NCI-H82 treated with DMSO at 0.1 percent for 48 hours (cell line): ENCODE data around the gene AAK1.
"Not testable (repeated sequence)": the region's sequence is repeated elsewhere in the genome, so short reads cannot be mapped to it uniquely, and the experiment has no call there.

Source experiments
- DNase-seq: peaks from one replicate; lab custom pipeline; 2025; ENCODE audit not compliant: unreplicated experiment; lab: John Stamatoyannopoulos, UW

Gene AAK1

GRCh38 chr2:69576880-69577279 lies 66.7 kb downstream of the AAK1 start:
- DNase-seq, result no peak

GRCh38 chr2:69575926-69576325 lies 67.6 kb downstream of the AAK1 start:
- DNase-seq, result no peak

GRCh38 chr2:69575371-69575770 lies 68.2 kb downstream of the AAK1 start:
- DNase-seq, result not testable (repeated sequence)

GRCh38 chr2:69572641-69573040 lies 70.9 kb downstream of the AAK1 start:
- no peak for DNase-seq

GRCh38 chr2:69571189-69571588 lies 72.3 kb downstream of the AAK1 start:
- DNase-seq, result no peak

GRCh38 chr2:69570474-69570873 lies 73.1 kb downstream of the AAK1 start:
- peak; percentile 12 for DNase-seq

- DNase-seq, result peak; percentile 57
Measured at GRCh38 chr2:69567909-69568300, 75.6 kb downstream of the AAK1 start.

- DNase-seq, result no peak
Measured at GRCh38 chr2:69567157-69567908, 76.2 kb downstream of the AAK1 start.

- DNase-seq, result no peak
Measured at GRCh38 chr2:69566669-69567068, 76.9 kb downstream of the AAK1 start.

GRCh38 chr2:69565431-69565839 lies 78.1 kb downstream of the AAK1 start:
- DNase-seq, result peak; percentile 7

GRCh38 chr2:69564604-69565003 lies 78.9 kb downstream of the AAK1 start:
- DNase-seq, result no peak

- no peak for DNase-seq
Measured at GRCh38 chr2:69563021-69563420, 80.5 kb downstream of the AAK1 start.

- DNase-seq, result no peak
Measured at GRCh38 chr2:69561101-69561500, 82.4 kb downstream of the AAK1 start.

- no peak for DNase-seq
Measured at GRCh38 chr2:69560147-69560482, 83.4 kb downstream of the AAK1 start.

GRCh38 chr2:69559442-69560146 lies 83.9 kb downstream of the AAK1 start:
- peak; percentile 33 for DNase-seq

GRCh38 chr2:69556008-69556407 lies 87.5 kb downstream of the AAK1 start:
- no peak for DNase-seq

- no peak for DNase-seq
Measured at GRCh38 chr2:69554981-69555380, 88.6 kb downstream of the AAK1 start.

GRCh38 chr2:69554568-69554967 lies 89.0 kb downstream of the AAK1 start:
- DNase-seq, result no peak

- DNase-seq, result no peak
Measured at GRCh38 chr2:69553991-69554390, 89.5 kb downstream of the AAK1 start.

- DNase-seq, result not testable (repeated sequence)
Measured at GRCh38 chr2:69550511-69550910, 93.0 kb downstream of the AAK1 start.

GRCh38 chr2:69549421-69549820 lies 94.1 kb downstream of the AAK1 start:
- no peak for DNase-seq

- DNase-seq, result no peak
Measured at GRCh38 chr2:69547984-69548715, 95.4 kb downstream of the AAK1 start.
